DMS114 treated with DMSO at 0.1 percent for 48 hours (cell line): Measurements from ENCODE around the gene ISG20L2.
A peak's percentile ranks its signal among the peaks of the same experiment; 100 is the strongest.

Experiments used
- DNase-seq: peaks from one replicate; lab custom pipeline; 2025; ENCODE audit not compliant: unreplicated experiment; lab: John Stamatoyannopoulos, UW

Gene ISG20L2

DNA sequence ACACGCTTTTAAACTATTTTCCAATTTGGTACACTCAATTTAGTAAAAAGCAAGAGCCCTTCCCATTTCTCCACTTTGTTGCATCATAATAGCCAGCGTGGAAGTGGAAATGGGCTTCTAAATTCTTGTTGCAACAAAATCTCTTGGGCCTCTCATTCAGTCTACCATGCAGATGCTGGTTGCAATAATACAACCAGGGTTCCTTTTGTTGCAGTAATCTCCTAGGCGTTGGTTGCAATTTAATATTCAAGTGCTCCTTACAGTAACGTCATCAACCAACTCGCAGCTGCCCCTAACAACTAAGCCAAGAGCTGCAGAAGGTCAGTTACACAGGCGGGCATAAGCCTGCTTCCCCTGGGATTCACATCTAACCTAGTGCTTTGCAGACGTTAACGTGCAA lies 25.7 kb upstream of the ISG20L2 start:
- DNase-seq, result no peak

DNA sequence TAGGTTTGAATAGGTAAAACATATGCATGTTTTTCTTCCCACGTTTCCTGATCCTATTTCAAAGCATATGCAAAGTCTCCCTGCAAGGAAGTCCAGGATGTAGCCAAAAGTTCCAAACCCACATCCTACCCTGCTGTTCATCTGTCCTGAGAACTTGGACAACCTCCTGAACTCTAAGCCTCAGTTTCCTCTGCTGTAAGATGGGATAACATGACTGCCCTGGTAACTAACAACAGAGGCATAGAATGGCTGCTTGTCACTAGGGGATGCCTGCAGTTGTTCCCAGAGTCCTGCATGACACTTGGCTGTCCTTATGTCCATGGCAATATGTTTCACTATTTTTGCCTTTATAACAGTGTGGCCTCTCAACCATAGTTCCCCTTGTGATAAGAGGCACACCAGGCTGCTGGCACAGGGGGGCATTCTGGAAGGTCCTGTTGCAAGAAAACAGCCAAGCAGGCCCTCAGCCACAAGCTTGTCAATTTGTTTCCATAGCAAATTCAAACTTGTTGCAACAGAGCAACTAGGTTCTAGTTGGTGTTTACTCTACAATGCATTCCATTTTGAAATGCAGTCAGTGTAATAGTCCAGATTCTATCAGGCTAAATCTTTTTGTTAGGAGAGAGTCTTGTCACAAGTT lies 24.4 kb upstream of the ISG20L2 start:
- DNase-seq, result no peak

DNA sequence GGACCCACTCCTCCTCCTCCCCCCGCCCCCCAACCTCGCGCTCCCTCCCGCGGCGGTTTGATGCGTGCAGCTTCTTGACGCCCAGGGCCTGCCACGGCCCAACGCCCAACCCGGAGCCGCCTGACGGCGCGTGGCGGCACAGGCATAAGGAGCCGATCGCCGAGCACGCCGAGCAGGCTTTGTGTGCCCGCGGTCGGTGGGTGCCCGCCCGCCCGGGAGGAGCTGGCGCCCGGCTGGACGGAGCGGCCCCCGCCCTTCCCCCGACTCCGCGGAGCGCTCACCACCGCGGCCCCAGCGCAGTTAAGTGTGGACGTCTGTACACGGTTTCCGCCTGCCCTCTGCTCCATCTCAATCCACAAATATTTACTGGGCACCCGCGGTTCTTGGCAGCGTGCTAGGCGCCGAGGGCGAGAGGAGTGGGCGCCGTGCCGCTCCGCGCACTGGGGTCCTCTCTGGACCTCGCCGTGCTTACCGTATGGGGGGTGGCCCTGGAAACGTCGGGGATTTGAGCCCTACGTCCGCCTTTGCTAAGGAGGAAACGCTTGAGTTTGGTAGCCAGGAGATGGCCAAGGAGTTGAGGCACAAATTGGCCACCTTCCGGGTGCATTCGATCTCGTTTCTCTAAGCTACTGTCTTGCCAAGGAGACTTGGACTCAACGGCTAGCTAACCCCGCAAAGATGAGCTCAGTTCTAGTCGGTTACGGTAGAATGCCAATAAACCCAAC lies 23.4 kb upstream of the ISG20L2 start:
- peak; percentile 88 for DNase-seq

DNA sequence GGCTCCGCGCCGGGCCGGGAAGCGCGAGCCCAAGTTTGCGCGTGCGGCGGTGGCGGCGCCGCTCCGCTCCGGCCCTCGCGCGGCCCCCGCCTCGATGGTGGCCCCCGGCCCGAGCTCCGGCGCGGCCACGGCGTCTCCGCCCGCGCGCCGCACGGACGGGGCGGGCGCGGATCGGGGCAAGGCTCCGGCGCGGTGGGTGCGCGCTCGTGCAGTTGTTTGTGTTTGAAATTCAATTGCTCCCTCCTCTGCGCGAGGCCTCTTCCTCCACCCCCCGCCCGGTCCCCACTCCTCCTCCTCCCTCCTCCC lies 22.8 kb upstream of the ISG20L2 start, which contains the start of gene HDGF:
Gene HDGF, minus strand, starts transcription at position 225 of the 306 bp plus-strand sequence. CDS start 246 bp downstream, outside the sequence.
- DNase-seq, result no peak

DNA sequence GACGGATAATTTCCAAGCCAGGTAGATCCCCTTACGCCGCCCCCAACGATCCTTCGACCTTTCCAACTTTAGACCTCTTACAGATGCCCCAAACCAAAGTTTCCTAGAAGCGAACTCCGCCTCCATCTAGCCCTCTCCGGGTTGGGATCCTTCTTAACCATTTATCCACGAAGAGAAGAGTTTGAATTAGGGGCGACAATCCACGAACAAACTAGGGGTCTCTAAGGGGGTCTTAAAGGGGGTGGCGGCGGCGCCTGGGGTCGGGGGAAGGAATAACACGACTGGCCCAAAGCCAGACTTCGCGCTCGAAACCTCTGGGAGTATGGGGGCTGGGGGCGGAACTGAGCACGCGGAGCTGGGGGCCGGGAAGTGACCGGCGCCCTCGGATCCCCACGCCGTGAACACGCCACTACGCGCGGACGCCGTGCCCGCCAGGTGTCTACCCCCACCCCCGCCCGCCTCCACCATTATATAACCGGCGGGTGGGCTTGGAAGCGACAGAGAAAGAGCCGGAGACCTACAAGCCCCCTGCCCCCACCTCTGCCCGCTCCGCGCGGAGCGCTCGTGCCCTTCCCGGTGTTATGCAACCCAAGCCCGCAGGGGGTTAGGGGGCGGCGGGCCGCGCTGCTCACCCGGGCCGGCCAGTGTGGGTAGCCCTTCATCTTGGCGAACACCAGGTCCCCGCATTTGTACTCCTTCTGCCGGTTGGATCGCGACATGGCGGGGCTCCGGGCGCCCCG lies 22.3 kb upstream of the ISG20L2 start:
- DNase-seq, result no peak

DNA sequence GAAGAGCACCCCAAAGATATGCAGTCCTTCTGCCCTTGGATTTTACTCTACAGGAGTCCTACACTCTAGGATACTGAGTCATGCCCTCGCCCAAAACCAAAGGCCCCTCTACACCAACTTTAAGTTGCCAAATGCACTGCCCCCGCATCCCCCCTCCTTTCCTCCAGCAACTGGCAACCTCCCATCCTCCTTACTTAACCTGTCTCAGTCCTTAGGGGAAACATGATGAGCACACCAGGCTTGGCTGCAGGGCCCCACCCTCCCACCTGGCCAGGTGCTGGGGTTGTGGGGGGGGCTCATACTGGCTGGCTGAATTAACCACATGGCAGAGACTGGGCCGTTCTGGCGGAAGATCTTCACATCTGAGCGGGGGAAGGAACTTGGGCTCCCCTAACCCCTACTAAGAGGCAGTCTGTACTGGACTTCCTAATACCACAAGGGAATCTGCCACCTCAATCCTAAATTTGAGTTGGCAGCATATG lies 21.7 kb upstream of the ISG20L2 start:
- DNase-seq, result no peak

DNA sequence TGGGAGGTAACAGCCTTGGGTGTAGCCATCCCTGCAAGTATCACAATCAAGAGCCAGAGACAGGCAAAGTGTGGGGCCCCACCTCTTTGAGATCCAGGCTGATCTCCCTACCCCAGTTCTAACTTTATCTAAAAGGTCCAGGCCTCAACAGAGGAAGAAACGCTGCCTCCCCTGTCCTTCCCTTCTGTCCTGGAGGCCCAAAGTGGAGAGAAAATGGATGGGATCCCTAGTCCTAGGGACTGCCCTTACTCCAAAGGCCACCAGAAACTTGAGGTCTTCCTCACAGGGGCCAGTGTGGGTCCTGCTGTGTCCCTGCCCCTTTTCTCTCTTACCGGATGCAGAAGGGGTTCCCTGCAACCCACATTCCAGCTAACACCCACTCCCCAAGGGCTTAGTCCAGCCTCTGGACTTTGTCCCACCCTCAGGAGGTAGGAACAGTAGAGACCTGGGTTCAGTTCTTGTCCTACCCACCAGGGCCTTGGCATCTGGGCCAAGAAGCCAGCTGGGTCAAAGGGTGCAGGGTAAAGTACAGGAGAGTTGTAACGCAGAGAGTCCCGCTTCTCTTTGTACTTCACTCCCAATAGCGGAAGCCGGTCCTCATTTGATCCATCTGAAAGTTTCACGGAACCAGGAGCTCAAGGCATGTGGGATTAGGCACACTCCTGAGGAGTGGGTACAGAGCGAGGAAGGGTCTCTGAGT lies 21.0 kb upstream of the ISG20L2 start:
- DNase-seq, result no peak

DNA sequence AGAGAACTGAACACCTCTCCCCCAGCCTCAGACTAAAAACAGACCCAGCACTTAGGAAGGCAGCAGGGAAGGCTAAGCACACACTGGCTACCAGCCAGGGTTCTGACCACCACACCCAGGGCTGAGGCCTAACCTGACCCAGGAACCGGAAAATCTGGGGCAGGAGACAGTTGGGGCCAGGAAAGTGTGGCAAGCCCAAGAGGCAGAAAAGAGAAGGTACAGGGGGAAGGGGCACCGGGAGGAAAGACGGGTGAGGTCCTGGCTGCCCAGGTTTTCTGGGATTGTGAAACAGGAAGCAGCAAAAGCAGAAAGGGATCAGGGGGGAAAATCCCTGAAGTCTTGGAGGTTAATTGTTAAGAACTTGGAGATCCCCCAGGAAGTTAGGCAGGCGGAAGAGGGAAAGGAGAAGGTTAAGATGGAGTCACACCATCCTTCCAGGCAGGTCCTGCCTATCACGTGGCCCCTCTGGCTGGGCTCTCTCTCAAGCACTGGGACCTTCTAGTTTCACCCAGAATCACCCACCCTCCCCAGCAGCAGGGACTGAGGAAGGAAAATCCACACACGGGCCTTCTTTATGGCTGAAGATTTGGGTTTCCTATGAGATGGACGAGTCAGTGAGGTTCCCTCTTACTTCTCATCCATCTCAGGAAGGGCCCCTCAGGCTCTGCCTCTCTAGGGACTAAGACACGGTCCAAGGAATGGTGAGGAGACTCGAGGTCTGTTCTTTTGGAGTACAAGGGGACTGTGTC lies 20.3 kb upstream of the ISG20L2 start:
- no peak for DNase-seq

DNA sequence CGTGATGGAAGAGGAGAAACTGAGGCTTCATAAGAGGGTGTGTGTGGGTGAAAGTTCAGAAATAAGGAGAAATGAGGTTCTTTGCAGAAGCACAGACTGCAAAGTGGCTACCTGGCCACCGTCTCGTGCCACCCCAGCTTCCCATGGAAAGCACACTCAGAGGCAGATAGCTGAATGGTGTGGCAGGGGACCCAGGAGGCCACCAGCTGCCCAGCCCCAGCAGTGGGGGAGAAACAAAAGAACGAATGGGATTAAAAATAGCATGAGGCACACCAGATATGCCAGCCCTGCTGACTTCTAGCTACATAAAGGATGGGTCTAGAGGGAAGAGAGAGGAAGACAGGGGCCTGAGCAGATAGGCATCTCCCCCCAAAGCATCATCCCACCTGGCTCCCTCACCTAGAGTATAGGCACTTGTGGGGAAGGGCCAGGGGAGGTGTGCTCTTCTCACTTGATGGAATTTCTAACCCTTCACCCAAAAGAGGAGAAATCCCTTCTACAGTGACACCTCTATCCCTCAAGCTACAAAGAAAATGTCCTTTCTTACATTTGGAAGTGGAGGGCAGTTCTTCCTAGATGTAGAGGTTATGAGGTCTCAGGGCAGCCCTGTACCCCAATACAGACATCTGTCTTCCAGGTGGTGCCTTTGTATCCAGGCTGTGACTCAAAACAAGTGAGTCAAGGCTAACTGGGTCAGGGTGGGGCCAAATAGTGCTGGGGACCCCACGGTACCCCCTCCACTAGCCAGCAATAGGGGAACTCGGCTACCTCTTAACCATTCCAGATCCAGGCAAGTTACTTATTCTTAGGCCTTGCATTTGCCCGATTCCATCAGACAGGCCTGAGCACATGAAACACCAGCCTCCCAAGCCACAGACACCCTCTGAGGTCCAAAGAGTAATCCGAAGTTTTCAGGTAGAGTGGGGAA lies 19.4 kb upstream of the ISG20L2 start:
- DNase-seq, result no peak

DNA sequence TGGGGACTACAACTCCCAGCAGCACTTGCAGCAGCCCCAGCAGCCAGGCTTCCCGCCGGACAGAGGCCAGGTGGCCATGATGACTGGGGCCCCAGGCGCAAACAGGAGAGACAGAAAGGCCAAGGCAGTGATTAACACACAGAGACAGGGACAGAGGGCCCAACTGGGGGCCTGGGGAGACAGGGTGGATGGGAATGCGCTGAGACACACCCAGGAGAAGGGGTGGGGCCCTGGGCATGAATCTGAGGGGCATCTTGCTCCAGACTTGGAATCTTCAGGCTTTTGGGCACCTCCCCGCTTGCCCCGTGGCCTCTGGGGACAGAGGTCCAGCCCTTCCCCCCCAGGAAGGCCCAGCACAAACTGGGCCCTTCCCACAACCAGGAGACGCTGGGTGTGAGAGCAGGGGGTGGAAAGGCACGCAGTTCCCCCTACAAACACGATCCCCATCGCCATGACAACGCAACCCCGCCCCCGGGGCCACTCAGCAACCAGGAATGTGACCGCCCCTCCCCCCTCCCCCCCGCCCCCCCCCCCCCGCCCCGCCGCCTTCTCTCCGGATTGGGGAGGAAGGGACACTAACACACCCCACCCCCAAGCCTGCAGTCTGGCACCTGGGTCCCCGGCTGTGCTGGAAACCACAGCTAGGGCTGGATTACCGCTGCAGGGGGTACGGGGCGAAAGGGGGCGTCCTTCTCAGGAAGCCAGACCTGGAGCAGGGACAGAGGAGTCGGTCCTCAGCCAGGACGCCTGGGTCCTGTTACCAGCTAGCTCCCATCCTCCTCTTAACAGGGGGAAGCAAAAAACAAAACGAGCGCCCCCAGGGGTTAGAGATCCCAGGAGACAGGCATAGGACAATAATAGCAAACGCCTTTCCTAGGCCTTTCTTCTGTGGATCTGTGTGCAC lies 18.4 kb upstream of the ISG20L2 start:
- peak; percentile 65 for DNase-seq

DNA sequence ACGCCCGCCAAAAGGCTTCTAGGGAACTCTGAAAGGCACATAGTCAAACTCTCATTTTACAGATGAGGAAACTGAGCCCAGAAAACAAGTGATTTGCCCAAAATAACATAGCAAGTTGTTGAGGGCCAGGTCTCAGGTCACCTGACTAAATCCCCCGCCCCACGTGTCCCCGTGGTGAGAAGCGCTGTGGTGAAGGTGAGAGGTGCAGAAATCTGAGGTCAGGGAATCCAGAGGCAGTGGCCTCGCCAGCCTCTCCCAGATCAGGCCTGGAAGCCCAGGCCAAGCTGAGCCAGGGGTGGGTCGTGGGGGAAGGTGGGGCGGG lies 17.8 kb upstream of the ISG20L2 start:
- DNase-seq, result no peak

DNA sequence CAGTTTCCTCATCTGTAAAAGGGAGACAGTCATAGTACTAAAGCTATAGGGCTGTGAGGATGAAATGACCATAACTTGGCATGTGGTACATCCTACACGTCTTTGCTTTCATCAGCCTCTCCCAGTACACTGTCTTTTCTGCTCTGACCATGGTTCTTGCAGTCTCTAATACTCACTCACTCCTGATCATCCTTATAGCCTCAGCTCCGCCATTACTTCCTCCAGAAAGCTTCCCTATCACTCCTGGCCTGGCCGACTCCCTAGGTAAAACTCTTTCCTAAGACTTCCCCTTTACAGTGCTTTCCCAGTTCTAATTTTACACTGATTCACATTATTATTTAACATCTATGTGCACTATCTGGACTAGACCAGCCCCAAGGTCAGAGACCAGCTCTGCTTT lies 17.3 kb upstream of the ISG20L2 start:
- DNase-seq, result no peak

DNA sequence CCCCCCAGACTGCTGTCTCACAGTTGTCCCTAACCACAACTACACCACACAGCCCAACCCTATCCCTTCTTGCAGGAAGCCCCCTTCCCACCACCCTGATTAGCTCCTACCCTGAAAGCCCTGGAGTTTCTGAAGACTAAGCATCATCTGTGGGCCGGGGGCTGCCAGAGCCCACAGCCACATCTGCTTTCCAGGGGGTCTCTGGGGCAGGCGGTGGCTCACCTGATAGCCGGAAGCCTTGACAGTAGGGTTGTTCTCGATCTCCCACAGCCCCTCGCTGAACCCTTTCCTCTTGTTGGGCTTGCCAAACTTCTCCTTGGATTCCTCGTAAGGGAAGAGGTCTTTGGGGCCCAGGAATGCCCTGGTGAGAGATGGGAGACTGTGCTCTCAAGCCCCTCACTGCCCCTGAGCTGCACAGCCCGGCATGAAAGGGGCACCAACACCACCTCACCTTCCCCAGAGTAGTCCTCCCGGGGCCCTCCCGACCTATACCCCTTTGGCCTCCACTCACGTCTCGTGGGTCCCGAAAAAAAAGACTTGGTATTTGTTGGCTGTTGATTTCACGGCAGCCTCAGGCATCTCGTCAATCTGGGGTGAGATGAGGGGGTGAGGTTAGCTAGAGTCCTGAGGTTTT lies 16.3 kb upstream of the ISG20L2 start:
- no peak for DNase-seq

DNA sequence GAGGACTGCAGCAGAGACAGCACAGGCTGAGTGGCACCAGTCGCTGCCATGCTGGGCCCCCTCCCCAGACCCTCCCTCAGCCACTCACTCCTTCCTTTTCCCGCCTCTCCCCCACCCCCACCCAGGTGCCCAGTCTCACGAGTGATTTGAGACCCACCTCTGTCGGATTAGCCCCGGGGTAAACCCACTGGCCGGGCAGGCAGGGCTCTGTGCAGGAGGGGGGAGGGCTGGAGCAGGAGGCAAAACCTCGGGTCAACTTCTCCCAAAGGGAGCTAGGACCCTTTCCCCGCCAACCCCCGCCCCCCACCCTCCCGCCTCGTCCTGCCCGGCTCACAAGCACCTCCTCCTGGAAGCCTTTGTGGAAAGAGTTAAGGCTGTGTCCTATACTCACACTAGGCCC lies 15.8 kb upstream of the ISG20L2 start:
- no peak for DNase-seq

DNA sequence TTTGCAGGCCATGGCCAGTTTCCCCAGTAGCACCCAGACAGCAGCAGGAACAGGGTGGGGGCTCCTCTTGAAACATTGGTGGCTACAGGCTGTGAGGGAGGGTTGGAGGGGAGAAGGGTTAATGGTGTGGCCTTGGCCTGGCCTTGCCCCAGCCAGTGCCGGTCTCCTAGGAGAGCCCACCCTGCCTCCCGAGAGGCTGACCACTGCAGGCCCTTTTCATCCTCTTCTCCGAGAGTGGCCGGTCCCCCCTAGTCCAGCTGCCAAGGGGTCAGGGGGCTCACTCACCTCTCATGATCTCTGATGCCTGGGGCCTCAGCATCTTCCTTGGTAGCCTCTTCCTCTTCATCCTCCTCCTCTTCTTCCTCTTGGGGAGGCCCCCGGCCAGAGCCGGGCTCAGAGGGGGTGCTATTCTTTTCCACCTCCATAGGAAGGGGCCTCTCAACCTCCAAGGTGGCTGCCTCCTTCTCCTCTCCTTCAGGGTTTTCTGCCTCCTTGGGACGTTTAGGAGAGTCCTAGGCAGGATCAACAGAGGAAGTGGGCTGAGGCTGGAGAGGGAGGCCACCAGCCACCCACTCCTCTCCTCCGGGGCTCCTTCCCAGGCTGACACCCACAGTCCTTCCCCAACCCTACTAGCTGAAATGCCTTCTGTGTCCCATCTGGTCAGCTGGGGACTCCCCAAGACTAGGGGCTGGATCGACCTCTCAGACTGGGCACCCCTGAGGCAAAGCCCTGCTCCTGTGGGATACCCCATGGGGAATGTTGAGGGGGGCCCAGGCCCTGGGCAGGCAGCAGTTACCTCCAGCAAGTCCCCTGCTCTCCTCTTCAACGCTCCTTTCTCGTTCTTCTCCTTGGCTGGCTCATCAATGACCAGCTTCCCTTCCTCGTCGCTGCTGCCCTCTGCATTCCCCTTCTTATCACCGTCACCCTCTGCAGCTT lies 15.1 kb upstream of the ISG20L2 start:
- no peak for DNase-seq

DNA sequence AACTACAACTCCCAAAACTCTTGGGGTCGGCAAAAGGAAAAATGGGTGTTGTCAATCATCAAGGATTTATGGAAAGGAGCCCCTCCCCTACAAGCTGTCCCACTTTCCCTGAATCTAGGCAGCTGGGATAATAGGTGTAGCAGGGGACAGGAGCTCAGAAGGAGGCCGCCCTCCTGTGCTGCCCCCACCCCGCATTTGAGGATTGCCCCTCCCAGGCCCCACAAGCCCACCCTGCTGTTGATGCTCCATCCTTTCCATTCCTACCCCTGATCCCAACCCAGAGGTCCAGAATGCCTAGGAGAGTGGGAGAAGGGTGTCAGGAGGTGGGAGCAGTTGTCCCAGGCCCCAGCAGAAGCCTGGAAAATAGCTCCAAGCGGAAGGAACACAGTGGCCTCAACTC lies 14.2 kb upstream of the ISG20L2 start:
- no peak for DNase-seq

DNA sequence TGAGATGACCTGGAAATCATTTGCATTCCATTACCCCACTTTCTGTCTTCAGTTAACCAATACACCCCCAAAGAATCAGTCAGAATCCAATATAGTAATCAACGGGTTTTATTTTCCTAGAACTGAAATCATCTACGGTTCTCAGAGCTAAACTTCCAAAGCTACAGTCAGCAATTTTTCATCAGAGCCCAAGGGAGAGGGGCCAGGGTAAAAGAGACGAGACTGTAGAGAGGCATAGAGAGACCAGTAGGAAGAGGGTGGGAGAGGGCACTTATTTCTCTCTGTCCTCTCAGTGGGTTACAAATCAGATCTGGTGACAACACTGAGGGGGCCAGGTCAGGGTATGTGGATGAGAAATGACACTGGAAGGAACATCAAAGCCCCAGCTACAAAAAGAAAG lies 13.5 kb upstream of the ISG20L2 start:
- DNase-seq, result no peak
